DOHH2 (cell line): ENCODE data around the gene MNT.

ENCODE experiments used
- H3F3A ChIP-seq: fragments of 200-600 bp; sonication (generic), shearing (Covaris generic); 2 replicates; pipeline ENCODE4 v1.6.0; 2016; ENCODE audit warnings: antibody characterized with exemption, mild to moderate bottlenecking; ENCODE audit not compliant: control insufficient read depth, insufficient read depth
- H3K27ac ChIP-seq: fragments of 200-600 bp; sonication (generic); 2 replicates; pipeline ENCODE4 v1.5.1; 2014; ENCODE audit warnings: low read depth, mild to moderate bottlenecking, low read length, moderate library complexity
- H3K27me3 ChIP-seq: fragments of 200-600 bp; sonication (generic); 2 replicates; pipeline ENCODE4 v1.6.1; 2014; ENCODE audit warnings: mild to moderate bottlenecking, low read length, mixed read lengths; ENCODE audit not compliant: control insufficient read depth
- H3K36me3 ChIP-seq: fragments of 200-600 bp; sonication (generic); 2 replicates; pipeline ENCODE4 v1.6.1; 2014; ENCODE audit warnings: mild to moderate bottlenecking, low read length, moderate library complexity, mixed read lengths; ENCODE audit not compliant: control insufficient read depth
- H3K4me1 ChIP-seq: fragments of 200-600 bp; sonication (generic); 2 replicates; pipeline ENCODE4 v1.6.1; 2014; ENCODE audit warnings: mild to moderate bottlenecking, low read length, mixed read lengths; ENCODE audit not compliant: control insufficient read depth
- H3K4me2 ChIP-seq: fragments of 200-600 bp; sonication (generic); 2 replicates; pipeline ENCODE4 v1.6.0; 2014; ENCODE audit warnings: mild to moderate bottlenecking, low read length, moderate library complexity
- H3K4me3 ChIP-seq: fragments of 200-600 bp; sonication (generic); 2 replicates; pipeline ENCODE4 v1.5.1; 2014; ENCODE audit warnings: mild to moderate bottlenecking, low read length, mixed read lengths
- H3K79me2 ChIP-seq: fragments of 200-600 bp; sonication (generic); 2 replicates; pipeline ENCODE4 v1.6.1; 2014; ENCODE audit warnings: mild to moderate bottlenecking, low read length, mixed read lengths; ENCODE audit not compliant: control insufficient read depth
- H3K9me2 ChIP-seq: fragments of 200-600 bp; sonication (generic); replicated peaks from 2 replicates; pipeline ENCODE4 v1.6.1; 2014; ENCODE audit warnings: mild to moderate bottlenecking, low read length, mixed read lengths; ENCODE audit not compliant: control insufficient read depth
- H3K9me3 ChIP-seq: fragments of 200-600 bp; sonication (generic); 2 replicates; pipeline ENCODE4 v1.6.1; 2014; ENCODE audit warnings: antibody characterized with exemption, low read length, mixed read lengths; ENCODE audit not compliant: control insufficient read depth, insufficient read depth
- H4K20me1 ChIP-seq: fragments of 200-600 bp; sonication (generic); 2 replicates; pipeline ENCODE4 v1.6.0; 2014; ENCODE audit warnings: low read depth, mild to moderate bottlenecking, antibody characterized with exemption, low read length, moderate library complexity; ENCODE audit not compliant: control insufficient read depth, insufficient read depth
- CTCF ChIP-seq: fragments of 200-600 bp; sonication (generic); IDR thresholded peaks from one replicate; pipeline ENCODE4 v1.5.1; 2014; ENCODE audit warnings: antibody characterized with exemption, mild to moderate bottlenecking, low read depth, low read length; ENCODE audit not compliant: poor library complexity, severe bottlenecking
- EZH2phosphoT487 ChIP-seq: fragments of 200-600 bp; sonication (generic); IDR thresholded peaks from 2 replicates; pipeline ENCODE4 v1.6.1; 2017; ENCODE audit warnings: borderline replicate concordance, mild to moderate bottlenecking, antibody characterized with exemption, low read length, moderate library complexity, mixed read lengths

MNT gene

GRCh38 chr17:2380950-2381649, 19.8 kb downstream of the MNT start:
- H3K9me3 ChIP-seq, result no peaks in the 10 kb centered on the region
- H3K79me2 ChIP-seq, result no peaks in the 10 kb centered on the region
- H3K9me2 ChIP-seq, result no peaks in the 10 kb centered on the region
- H3F3A ChIP-seq, result peaks cover 3% of the 10 kb centered on the region; the same call in 1 of the 2 replicates
- no peaks in the 10 kb centered on the region for H3K27me3 ChIP-seq
- H3K4me1 ChIP-seq, result peaks cover 4% of the 10 kb centered on the region
- no peak for TF ChIP-seq EZH2phosphoT487
- TF ChIP-seq CTCF, result no peak
- peaks cover 5% of the 10 kb centered on the region; the same call in 1 of the 2 replicates for H3K36me3 ChIP-seq
- H4K20me1 ChIP-seq, result no peaks in the 10 kb centered on the region
- no peak overlapping the region for H3K4me2 ChIP-seq
- no peak overlapping the region for H3K4me3 ChIP-seq
- H3K27ac ChIP-seq, result no peak overlapping the region

GRCh38 chr17:2380226-2380922, 20.5 kb downstream of the MNT start:
- no peak overlapping the region for H3K27ac ChIP-seq
- H3K9me2 ChIP-seq, result no peaks in the 10 kb centered on the region
- no peaks in the 10 kb centered on the region for H4K20me1 ChIP-seq
- no peak overlapping the region for H3K4me2 ChIP-seq
- H3K4me1 ChIP-seq, result peaks cover 4% of the 10 kb centered on the region
- no peak overlapping the region for H3K4me3 ChIP-seq
- peaks cover 5% of the 10 kb centered on the region; the same call in 1 of the 2 replicates for H3K36me3 ChIP-seq
- TF ChIP-seq CTCF (no peak), EZH2phosphoT487 (no peak)
- no peaks in the 10 kb centered on the region for H3K79me2 ChIP-seq
- H3K27me3 ChIP-seq, result no peaks in the 10 kb centered on the region
- H3F3A ChIP-seq, result peaks cover 3% of the 10 kb centered on the region; the same call in 1 of the 2 replicates
- H3K9me3 ChIP-seq, result no peaks in the 10 kb centered on the region

- Histone ChIP-seq H3K4me2 (no peak overlapping the region), H3F3A (peaks cover 3% of the 10 kb centered on the region; the same call in 1 of the 2 replicates), H3K9me3 (no peaks in the 10 kb centered on the region), H4K20me1 (no peaks in the 10 kb centered on the region), H3K4me1 (peaks cover 4% of the 10 kb centered on the region), H3K36me3 (peaks cover 5% of the 10 kb centered on the region; the same call in 1 of the 2 replicates), H3K79me2 (no peaks in the 10 kb centered on the region), H3K4me3 (no peak overlapping the region), H3K9me2 (no peaks in the 10 kb centered on the region), H3K27me3 (no peaks in the 10 kb centered on the region), H3K27ac (no peak overlapping the region)
- no peak for TF ChIP-seq EZH2phosphoT487
- no peak for TF ChIP-seq CTCF
Measured at GRCh38 chr17:2379489-2380225, 21.2 kb downstream of the MNT start.
